Subcutaneous abdominal adipose tissue (tissue), 5 donors: ENCODE results near the gene GAS1.

Experiments used
- H3K27ac ChIP-seq: one replicate; pipeline ENCODE4 v1.7.0; 2013; ENCODE audit warnings: low read depth, mild to moderate bottlenecking, inconsistent platforms, low read length, moderate library complexity
- H3K27me3 ChIP-seq, 5 donors: one replicate each; pipeline ENCODE4 v1.7.0; 2013; ENCODE audit warnings: low read length in 5 of 5, inconsistent platforms in 1 of 5; ENCODE audit not compliant: control insufficient read depth in 5 of 5, insufficient read depth in 4 of 5
- H3K36me3 ChIP-seq, 5 donors: one replicate each; pipeline ENCODE4 v1.7.0; 2013; ENCODE audit warnings: low read length in 5 of 5; ENCODE audit not compliant: control insufficient read depth in 5 of 5, insufficient read depth in 5 of 5
- H3K4me1 ChIP-seq, 5 donors: one replicate each; pipeline ENCODE4 v1.7.0; 2013; ENCODE audit warnings: low read length in 5 of 5, mild to moderate bottlenecking in 3 of 5, moderate library complexity in 1 of 5; ENCODE audit not compliant: control insufficient read depth in 5 of 5, insufficient read depth in 5 of 5
- H3K4me3 ChIP-seq, 5 donors: one replicate each; pipeline ENCODE4 v1.7.0; 2013; ENCODE audit warnings: low read length in 5 of 5, low read depth in 1 of 5
- H3K9ac ChIP-seq, 5 donors: one replicate each; pipeline ENCODE4 v1.7.0; 2013; ENCODE audit warnings: low read length in 5 of 5, mild to moderate bottlenecking in 4 of 5, moderate library complexity in 3 of 5
- H3K9me3 ChIP-seq, 5 donors: one replicate each; pipeline ENCODE4 v1.7.0; 2013; ENCODE audit warnings: low read length in 5 of 5; ENCODE audit not compliant: control insufficient read depth in 5 of 5
- donor health status: healthy.
- donor health status: healthy.
- donor health status: healthy.
- donor health status: healthy.
- donor health status: healthy.

GAS1 gene

GRCh38 chr9:86945728-86946200 lies 1.5 kb downstream of the GAS1 start:
- Histone ChIP-seq H3K36me3 (no peaks in the 10 kb centered on the region), H3K4me1 (peaks cover 0 to 44% (median 32%) of the 10 kb centered on the region in 5 donors), H3K27me3 (no peaks in the 10 kb centered on the region), H3K27ac (peak overlapping the region; percentile 62), H3K4me3 (peak overlapping the region; percentile 42 to 99 (median 89)), H3K9ac (peak overlapping the region in 3 of 5 donors; percentile 68 to 74 (median 69)), H3K9me3 (no peaks in the 10 kb centered on the region)

GRCh38 chr9:86944796-86945727 lies 2.2 kb downstream of the GAS1 start:
- Histone ChIP-seq H3K9me3 (no peaks in the 10 kb centered on the region), H3K4me3 (peak overlapping the region; percentile 84 to 99 (median 89)), H3K9ac (peak overlapping the region; percentile 40 to 74 (median 66)), H3K36me3 (no peaks in the 10 kb centered on the region), H3K4me1 (peaks cover 0 to 44% (median 32%) of the 10 kb centered on the region in 5 donors), H3K27ac (peak overlapping the region; percentile 62), H3K27me3 (peaks cover 0 to under 1% (median 0%) of the 10 kb centered on the region in 5 donors)

- Histone ChIP-seq H3K36me3 (no peaks in the 10 kb centered on the region), H3K9ac (no peak overlapping the region), H3K4me3 (peak overlapping the region; percentile 23 to 89 (median 88)), H3K4me1 (peaks cover 0 to 34% (median 24%) of the 10 kb centered on the region in 5 donors), H3K27me3 (peaks cover 0 to 5% (median 0%) of the 10 kb centered on the region in 5 donors), H3K27ac (no peak overlapping the region), H3K9me3 (no peaks in the 10 kb centered on the region)
Measured at GRCh38 chr9:86943201-86944113, 3.8 kb downstream of the GAS1 start.

GRCh38 chr9:86942281-86943200 lies 4.8 kb downstream of the GAS1 start:
- Histone ChIP-seq H3K4me3 (peak overlapping the region in 1 of 5 donors; percentile 84), H3K27me3 (peaks cover 0 to 5% (median 0%) of the 10 kb centered on the region in 5 donors), H3K27ac (no peak overlapping the region), H3K36me3 (no peaks in the 10 kb centered on the region), H3K9ac (no peak overlapping the region), H3K4me1 (peaks cover 0 to 28% (median 19%) of the 10 kb centered on the region in 5 donors), H3K9me3 (no peaks in the 10 kb centered on the region)

- Histone ChIP-seq H3K36me3 (no peaks in the 10 kb centered on the region), H3K27me3 (peaks cover 0 to 5% (median 0%) of the 10 kb centered on the region in 5 donors), H3K9ac (no peak overlapping the region), H3K4me1 (peaks cover 0 to 28% (median 19%) of the 10 kb centered on the region in 5 donors), H3K9me3 (no peaks in the 10 kb centered on the region), H3K27ac (no peak overlapping the region), H3K4me3 (no peak overlapping the region)
Measured at GRCh38 chr9:86941197-86941596, 6.1 kb downstream of the GAS1 start.

- Histone ChIP-seq H3K27ac (no peak overlapping the region), H3K27me3 (peaks cover 0 to 5% (median 0%) of the 10 kb centered on the region in 5 donors), H3K9ac (no peak overlapping the region), H3K4me3 (no peak overlapping the region), H3K36me3 (no peaks in the 10 kb centered on the region), H3K9me3 (no peaks in the 10 kb centered on the region), H3K4me1 (peaks cover 0 to 28% (median 16%) of the 10 kb centered on the region in 5 donors)
Measured at GRCh38 chr9:86940774-86941173, 6.5 kb downstream of the GAS1 start.

GRCh38 chr9:86939891-86940290 lies 7.4 kb downstream of the GAS1 start:
- H3K27ac ChIP-seq: no peak overlapping the region
- peaks cover 0 to 21% (median 8%) of the 10 kb centered on the region in 5 donors for H3K4me1 ChIP-seq
- H3K4me3 ChIP-seq: no peak overlapping the region
- H3K9me3 ChIP-seq: no peaks in the 10 kb centered on the region
- peaks cover 0 to 5% (median 0%) of the 10 kb centered on the region in 5 donors for H3K27me3 ChIP-seq
- H3K9ac ChIP-seq: no peak overlapping the region
- no peaks in the 10 kb centered on the region for H3K36me3 ChIP-seq

GRCh38 chr9:86939321-86939720 lies 8.0 kb downstream of the GAS1 start:
- no peak overlapping the region for H3K27ac ChIP-seq
- H3K9me3 ChIP-seq: no peaks in the 10 kb centered on the region
- peaks cover 0 to 16% (median 4%) of the 10 kb centered on the region in 5 donors for H3K4me1 ChIP-seq
- peaks cover 0 to 5% (median 0%) of the 10 kb centered on the region in 5 donors for H3K27me3 ChIP-seq
- H3K9ac ChIP-seq: no peak overlapping the region
- no peaks in the 10 kb centered on the region for H3K36me3 ChIP-seq
- no peak overlapping the region for H3K4me3 ChIP-seq

- Histone ChIP-seq H3K9ac (no peak overlapping the region), H3K4me1 (peaks cover 0 to 11% (median 3%) of the 10 kb centered on the region in 5 donors), H3K27me3 (peaks cover 0 to 5% (median 0%) of the 10 kb centered on the region in 5 donors), H3K36me3 (no peaks in the 10 kb centered on the region), H3K9me3 (no peaks in the 10 kb centered on the region), H3K4me3 (no peak overlapping the region), H3K27ac (no peak overlapping the region)
Measured at GRCh38 chr9:86938780-86939179, 8.5 kb downstream of the GAS1 start.
